ENCODE results near the gene SOCS3.

SOCS3 gene

GRCh38 chr17:78396441-78397337, 36.8 kb upstream of the SOCS3 start:
- H3K27ac Mint-ChIP-seq = no peak overlapping the region
- ATAC-seq (no peak), DNase-seq (no peak)
- H3K4me1 Mint-ChIP-seq = peaks cover 9% of the 10 kb centered on the region
- no peak overlapping the region for H3K4me3 Mint-ChIP-seq
- no peaks in the 10 kb centered on the region for H3K27me3 Mint-ChIP-seq
- H3K36me3 Mint-ChIP-seq (ENCODE audit: low read depth) = peaks cover 47% of the 10 kb centered on the region
- no peaks in the 10 kb centered on the region for H3K9me3 Mint-ChIP-seq

GRCh38 chr17:78395155-78395554, 35.3 kb upstream of the SOCS3 start:
- Mint-ChIP-seq H3K36me3 (ENCODE audit: low read depth) (peaks cover 48% of the 10 kb centered on the region), H3K27me3 (no peaks in the 10 kb centered on the region)

GRCh38 chr17:78394209-78394608, 34.3 kb upstream of the SOCS3 start:
- H3K27ac Mint-ChIP-seq = no peak overlapping the region
- no peaks in the 10 kb centered on the region for H3K27me3 Mint-ChIP-seq
- H3K4me3 Mint-ChIP-seq = no peak overlapping the region
- peaks cover 45% of the 10 kb centered on the region for H3K36me3 Mint-ChIP-seq (ENCODE audit: low read depth)
- DNase-seq (no peak), ATAC-seq (no peak)
- H3K9me3 Mint-ChIP-seq = no peaks in the 10 kb centered on the region
- H3K4me1 Mint-ChIP-seq = peaks cover 33% of the 10 kb centered on the region

More at GRCh38 chr17:78395155-78395554, 35.3 kb upstream of the SOCS3 start:
- Mint-ChIP-seq H3K4me3 (no peak overlapping the region), H3K9me3 (no peaks in the 10 kb centered on the region), H3K27ac (peak overlapping the region; percentile 15), H3K4me1 (peaks cover 23% of the 10 kb centered on the region)
- no peak for DNase-seq
- no peak for ATAC-seq

GRCh38 chr17:78393575-78393974, 33.7 kb upstream of the SOCS3 start:
- peaks cover 39% of the 10 kb centered on the region for H3K4me1 Mint-ChIP-seq
- no peak overlapping the region for H3K27ac Mint-ChIP-seq
- H3K36me3 Mint-ChIP-seq (ENCODE audit: low read depth) = peaks cover 42% of the 10 kb centered on the region

GRCh38 chr17:78392295-78392694, 32.4 kb upstream of the SOCS3 start:
- Mint-ChIP-seq H3K9me3 (no peaks in the 10 kb centered on the region), H3K36me3 (ENCODE audit: low read depth) (peaks cover 39% of the 10 kb centered on the region), H3K4me3 (no peak overlapping the region), H3K27me3 (no peaks in the 10 kb centered on the region), H3K27ac (no peak overlapping the region), H3K4me1 (peaks cover 52% of the 10 kb centered on the region)
- ATAC-seq = no peak
- DNase-seq = no peak

More at GRCh38 chr17:78393575-78393974, 33.7 kb upstream of the SOCS3 start:
- Mint-ChIP-seq H3K9me3 (no peaks in the 10 kb centered on the region), H3K27me3 (no peaks in the 10 kb centered on the region), H3K4me3 (no peak overlapping the region)
- ATAC-seq = no peak
- DNase-seq = no peak

GRCh38 chr17:78391843-78392242, 32.0 kb upstream of the SOCS3 start:
- Mint-ChIP-seq H3K27ac (no peak overlapping the region), H3K36me3 (ENCODE audit: low read depth) (peaks cover 40% of the 10 kb centered on the region), H3K4me1 (peaks cover 56% of the 10 kb centered on the region), H3K4me3 (no peak overlapping the region), H3K27me3 (no peaks in the 10 kb centered on the region), H3K9me3 (no peaks in the 10 kb centered on the region)
- ATAC-seq (no peak), DNase-seq (no peak)

GRCh38 chr17:78391051-78391431, 31.2 kb upstream of the SOCS3 start:
- Mint-ChIP-seq H3K4me3 (no peak overlapping the region), H3K27ac (peak overlapping the region; percentile 69), H3K9me3 (no peaks in the 10 kb centered on the region), H3K4me1 (peaks cover 64% of the 10 kb centered on the region), H3K27me3 (no peaks in the 10 kb centered on the region), H3K36me3 (ENCODE audit: low read depth) (peaks cover 39% of the 10 kb centered on the region)
- DNase-seq (no peak), ATAC-seq (no peak)

- peaks cover 37% of the 10 kb centered on the region for H3K36me3 Mint-ChIP-seq (ENCODE audit: low read depth)
- peak overlapping the region; percentile 69 for H3K27ac Mint-ChIP-seq
- H3K9me3 Mint-ChIP-seq = no peaks in the 10 kb centered on the region
- ATAC-seq (no peak), DNase-seq (no peak)
- H3K4me3 Mint-ChIP-seq = no peak overlapping the region
- peaks cover 70% of the 10 kb centered on the region for H3K4me1 Mint-ChIP-seq
- no peaks in the 10 kb centered on the region for H3K27me3 Mint-ChIP-seq
These were observed 30.6 kb upstream of the SOCS3 start for GRCh38 chr17:78390241-78391050.

GRCh38 chr17:78387977-78388941, 28.4 kb upstream of the SOCS3 start:
- H3K36me3 Mint-ChIP-seq (ENCODE audit: low read depth) = peaks cover 37% of the 10 kb centered on the region
- ATAC-seq (no peak), DNase-seq (no peak)
- no peaks in the 10 kb centered on the region for H3K27me3 Mint-ChIP-seq
- H3K4me3 Mint-ChIP-seq = peak overlapping the region; percentile 57
- H3K9me3 Mint-ChIP-seq = no peaks in the 10 kb centered on the region
- peaks cover 90% of the 10 kb centered on the region for H3K4me1 Mint-ChIP-seq
- H3K27ac Mint-ChIP-seq = peak overlapping the region; percentile 97

- H3K9me3 Mint-ChIP-seq = no peaks in the 10 kb centered on the region
- peak overlapping the region; percentile 97 for H3K27ac Mint-ChIP-seq
- H3K4me1 Mint-ChIP-seq = peaks cover 98% of the 10 kb centered on the region
- DNase-seq (no peak), ATAC-seq (no peak)
- H3K36me3 Mint-ChIP-seq (ENCODE audit: low read depth) = peaks cover 40% of the 10 kb centered on the region
- peak overlapping the region; percentile 71 for H3K4me3 Mint-ChIP-seq
- no peaks in the 10 kb centered on the region for H3K27me3 Mint-ChIP-seq
These were observed 24.8 kb upstream of the SOCS3 start for GRCh38 chr17:78384479-78385175.

GRCh38 chr17:78383725-78384471, 24.0 kb upstream of the SOCS3 start:
- H3K36me3 Mint-ChIP-seq (ENCODE audit: low read depth) = peaks cover 44% of the 10 kb centered on the region
- H3K27me3 Mint-ChIP-seq = no peaks in the 10 kb centered on the region
- ATAC-seq (peak; percentile 48), DNase-seq (peak; percentile 62)
- peaks cover 95% of the 10 kb centered on the region for H3K4me1 Mint-ChIP-seq
- H3K27ac Mint-ChIP-seq = peak overlapping the region; percentile 97
- H3K4me3 Mint-ChIP-seq = peak overlapping the region; percentile 71
- no peaks in the 10 kb centered on the region for H3K9me3 Mint-ChIP-seq

- peak; percentile 32 for DNase-seq
- Mint-ChIP-seq H3K4me1 (peaks cover 84% of the 10 kb centered on the region), H3K27ac (peak overlapping the region; percentile 97)
These were observed 21.8 kb upstream of the SOCS3 start for GRCh38 chr17:78381601-78382232.

GRCh38 chr17:78380370-78380769, 20.5 kb upstream of the SOCS3 start:
- Mint-ChIP-seq H3K9me3 (no peaks in the 10 kb centered on the region), H3K36me3 (ENCODE audit: low read depth) (peaks cover 31% of the 10 kb centered on the region), H3K27ac (peak overlapping the region; percentile 97)

More at GRCh38 chr17:78381601-78382232, 21.8 kb upstream of the SOCS3 start:
- peaks cover 34% of the 10 kb centered on the region for H3K36me3 Mint-ChIP-seq (ENCODE audit: low read depth)
- H3K27me3 Mint-ChIP-seq = no peaks in the 10 kb centered on the region
- peak; percentile 35 for ATAC-seq
- H3K9me3 Mint-ChIP-seq = no peaks in the 10 kb centered on the region
- H3K4me3 Mint-ChIP-seq = peak overlapping the region; percentile 97

More at GRCh38 chr17:78380370-78380769, 20.5 kb upstream of the SOCS3 start:
- Mint-ChIP-seq H3K27me3 (no peaks in the 10 kb centered on the region), H3K4me3 (peak overlapping the region; percentile 97), H3K4me1 (peaks cover 81% of the 10 kb centered on the region)
- ATAC-seq = no peak
- no peak for DNase-seq
